HS-27A (cell line): ENCODE measurements around the gene JMY.

Experiments used
- DNase-seq: peaks from one replicate; pipeline ENCODE4 v3.0.0-alpha.2; 2012; ENCODE audit warnings: low read depth, missing footprints

The JMY gene

DNA sequence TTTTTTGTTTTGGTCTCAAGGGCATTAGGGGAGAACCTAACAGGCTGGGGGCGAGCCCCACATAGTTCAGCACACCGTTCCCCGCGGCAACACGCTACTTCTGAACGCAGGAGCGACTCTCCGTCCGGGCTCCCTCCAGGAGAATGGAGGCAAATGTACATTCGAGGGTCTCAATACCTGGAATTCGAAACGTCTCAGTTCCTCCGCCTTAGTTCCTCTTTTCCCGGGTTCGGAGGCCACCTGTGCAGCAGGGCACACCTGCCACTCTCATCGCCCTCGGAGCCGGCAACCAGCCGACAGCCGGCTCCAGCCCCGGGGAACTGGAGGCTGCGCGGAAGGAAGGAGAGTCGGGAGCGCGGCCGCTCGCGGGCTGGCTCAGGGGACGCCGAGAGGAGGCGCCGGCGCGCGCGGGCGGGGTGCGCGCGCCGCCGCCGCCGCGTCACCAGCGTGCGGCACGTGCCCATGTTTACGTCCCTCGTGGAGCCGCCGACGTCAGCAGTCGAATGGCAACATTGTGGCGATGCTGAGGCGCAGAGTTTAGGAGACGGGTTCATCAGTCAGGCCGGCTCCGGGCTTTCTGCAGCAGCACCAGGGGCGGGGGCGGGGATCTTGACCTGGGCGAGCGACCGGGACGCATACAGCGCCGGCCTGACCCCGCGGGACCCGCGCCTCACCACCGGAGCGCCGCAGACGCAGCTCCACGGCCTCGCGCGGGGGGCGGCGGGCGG, at the start of gene JMY:
JMY (plus strand) TSS at position 498 of the 728 bp plus-strand sequence. CDS start 520 bp downstream, outside the sequence.
- no peak for DNase-seq

GRCh38 chr5:79186455-79186854, 49.5 kb upstream of the JMY start:
- no peak for DNase-seq

DNA sequence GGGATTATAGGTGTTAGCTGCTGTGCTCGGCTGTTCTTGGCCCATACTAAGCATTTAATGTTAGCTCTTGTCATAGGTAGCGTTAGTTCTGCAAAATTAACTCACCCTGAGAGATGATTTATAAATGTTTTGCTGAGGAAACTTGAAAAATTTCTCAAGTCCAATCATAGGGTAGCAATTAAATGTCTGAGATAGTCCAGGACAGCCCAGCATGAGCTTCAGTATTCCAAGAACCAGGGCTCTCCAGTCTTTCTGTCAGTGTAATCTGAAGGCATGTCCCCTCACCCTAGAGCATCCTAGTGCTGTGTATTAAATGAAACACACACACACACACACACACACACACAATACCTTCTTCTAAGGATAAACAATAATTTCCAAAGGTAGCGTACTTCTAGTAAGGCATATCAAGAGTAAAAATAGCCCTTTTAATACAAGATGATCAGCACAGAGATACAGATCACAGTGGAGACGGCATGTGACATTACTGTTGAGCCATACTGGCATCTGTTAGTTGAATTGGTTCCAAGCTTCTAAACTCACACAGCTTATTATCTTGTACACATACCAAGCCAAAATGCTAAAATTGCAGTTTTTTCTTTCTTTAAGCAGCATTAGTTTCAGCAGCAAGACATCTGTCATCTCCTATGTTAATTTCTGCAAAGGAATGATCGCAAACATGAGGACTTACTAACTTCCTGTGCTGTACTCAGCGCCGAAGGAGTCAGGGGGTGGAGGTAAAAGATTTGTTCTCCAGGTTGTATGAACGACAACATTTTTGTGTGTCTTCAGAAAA, 46.3 kb upstream of the JMY start:
- DNase-seq: no peak

DNA sequence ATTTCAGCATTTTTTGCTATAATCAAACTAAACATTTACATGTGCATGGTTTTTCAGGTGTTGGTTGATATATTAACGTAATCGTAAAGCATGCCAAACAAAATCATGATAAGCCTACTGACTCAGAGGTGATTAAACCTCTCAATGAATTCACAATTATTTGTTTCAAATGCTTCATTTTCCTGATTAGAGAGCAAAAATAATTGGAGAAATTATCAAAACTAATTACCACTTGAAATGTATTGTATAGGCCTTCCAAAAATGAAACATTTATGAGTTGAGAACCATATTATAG, 45.7 kb upstream of the JMY start:
- DNase-seq: no peak

- DNase-seq: no peak
Observed at GRCh38 chr5:79191457-79191856, 44.5 kb upstream of the JMY start.

GRCh38 chr5:79193643-79194042, 42.3 kb upstream of the JMY start:
- DNase-seq: no peak

GRCh38 chr5:79200573-79201183, 35.3 kb upstream of the JMY start:
- DNase-seq: no peak

DNA sequence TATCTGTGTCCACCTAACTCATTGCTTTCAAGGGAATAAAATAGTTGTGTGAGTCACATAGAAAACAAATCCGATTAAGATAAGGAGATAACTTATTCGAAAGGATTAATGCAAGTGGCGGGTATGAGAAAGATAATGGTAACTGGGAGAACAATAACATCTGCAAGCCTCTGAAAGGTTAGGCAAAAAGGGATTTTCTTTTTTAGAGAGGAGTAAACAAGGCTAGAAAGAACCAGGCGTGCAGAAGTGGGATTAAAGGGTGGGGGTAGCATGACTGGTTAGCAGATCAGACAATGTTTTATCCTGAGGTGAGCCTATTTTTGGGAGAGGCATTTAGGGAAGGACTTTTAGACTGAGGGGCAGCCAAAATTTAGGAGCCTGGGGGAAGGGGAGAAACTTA, 34.7 kb upstream of the JMY start:
- no peak for DNase-seq

- DNase-seq: no peak
Observed at GRCh38 chr5:79202076-79202475, 33.9 kb upstream of the JMY start.

DNA sequence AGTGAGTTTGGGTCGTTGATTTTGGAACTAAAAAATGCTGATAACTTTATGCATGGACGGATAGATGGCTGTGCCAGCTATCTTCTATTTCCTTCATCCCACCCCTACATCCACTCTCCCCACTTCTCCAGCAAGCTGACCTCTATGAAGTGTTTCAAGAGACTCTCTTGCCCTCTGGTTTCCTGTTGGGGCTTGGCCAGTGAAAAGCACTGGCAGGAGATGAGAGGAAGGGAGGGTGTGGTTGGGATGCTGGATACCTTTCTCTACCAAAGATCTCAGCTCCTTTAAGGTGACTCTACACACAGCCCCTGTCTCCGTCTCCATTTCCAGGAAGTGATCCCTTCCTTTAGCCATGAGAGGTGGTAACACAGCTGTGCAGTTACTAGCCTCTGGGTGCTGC, 30.0 kb upstream of the JMY start:
- DNase-seq: no peak

DNA sequence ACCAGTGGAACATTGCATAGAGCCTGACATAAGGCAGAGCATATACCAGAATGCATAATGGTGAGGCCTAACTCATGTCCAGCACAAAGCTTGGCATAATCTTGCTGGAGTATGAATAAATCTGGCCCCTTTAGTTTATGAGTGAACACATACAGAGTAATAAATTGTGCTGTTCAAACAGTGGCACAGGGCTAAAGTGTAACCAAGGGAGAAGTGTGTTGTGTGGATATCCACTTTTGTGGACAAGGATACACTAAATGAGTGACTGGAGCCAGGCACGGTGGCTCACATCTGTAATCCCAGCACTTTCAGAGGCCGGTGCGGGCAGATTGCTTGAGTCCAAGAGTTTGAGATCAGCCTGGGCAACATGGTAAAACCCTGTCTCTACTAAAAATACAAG, 29.4 kb upstream of the JMY start:
- no peak for DNase-seq

DNA sequence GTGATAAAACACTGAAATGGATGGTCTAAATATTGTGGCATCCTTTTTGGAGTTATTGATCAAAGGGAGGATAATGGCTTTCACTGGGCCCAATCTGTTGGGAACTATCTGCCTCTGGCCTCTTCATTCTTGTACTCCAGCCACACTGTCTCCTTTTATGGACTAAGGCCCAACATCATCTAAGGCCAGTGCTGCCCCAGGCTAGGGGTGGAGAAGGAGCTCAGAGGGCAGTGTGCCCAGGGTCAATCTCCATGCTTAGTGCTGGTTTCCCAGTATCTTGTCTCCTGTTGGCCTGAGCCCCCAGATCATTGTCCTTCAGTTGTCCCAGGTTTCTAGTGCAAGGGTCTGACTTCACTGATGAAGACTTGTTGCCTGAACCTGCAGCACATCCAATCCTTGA, 26.4 kb upstream of the JMY start:
- DNase-seq: no peak

GRCh38 chr5:79224286-79224984, 11.5 kb upstream of the JMY start:
- DNase-seq: no peak

DNA sequence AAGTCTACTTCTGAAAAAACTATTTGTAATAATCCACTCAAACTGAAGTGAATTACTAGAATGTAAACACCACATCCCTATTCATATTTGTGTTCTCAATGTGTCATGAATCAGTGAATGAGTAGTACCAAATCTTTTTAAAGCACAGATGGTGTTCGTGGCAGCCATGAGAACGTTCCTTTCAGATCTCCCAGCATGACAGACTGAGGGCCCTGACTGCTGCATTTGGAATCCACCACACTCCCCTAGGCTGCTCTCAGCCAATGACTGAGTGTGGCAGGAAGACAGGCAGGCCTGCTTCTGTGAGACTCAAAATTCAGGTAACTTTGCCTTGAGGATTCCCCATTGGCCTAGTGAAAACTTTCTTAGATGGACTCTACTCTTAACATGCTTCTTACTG, 10.9 kb upstream of the JMY start:
- no peak for DNase-seq

DNA sequence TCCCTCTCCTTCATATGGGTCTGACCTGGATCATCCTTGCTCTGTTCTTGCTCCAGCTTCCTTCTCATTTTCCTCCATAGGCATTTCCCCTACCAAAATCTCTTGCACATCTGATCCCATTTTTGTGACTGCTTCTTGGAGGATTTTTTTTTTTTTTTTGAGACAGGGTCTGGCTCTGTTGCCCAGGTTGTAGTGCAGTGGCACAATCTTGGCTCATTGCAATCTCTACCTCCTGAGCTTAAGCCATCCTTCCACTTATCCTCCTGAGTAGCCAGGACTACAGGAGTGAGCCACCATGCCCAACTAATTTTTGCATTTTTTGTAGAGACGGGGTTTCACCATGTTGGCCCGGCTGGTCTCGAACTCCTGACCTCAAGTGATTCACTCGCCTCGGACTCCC, 10.5 kb upstream of the JMY start:
- no peak for DNase-seq

DNA sequence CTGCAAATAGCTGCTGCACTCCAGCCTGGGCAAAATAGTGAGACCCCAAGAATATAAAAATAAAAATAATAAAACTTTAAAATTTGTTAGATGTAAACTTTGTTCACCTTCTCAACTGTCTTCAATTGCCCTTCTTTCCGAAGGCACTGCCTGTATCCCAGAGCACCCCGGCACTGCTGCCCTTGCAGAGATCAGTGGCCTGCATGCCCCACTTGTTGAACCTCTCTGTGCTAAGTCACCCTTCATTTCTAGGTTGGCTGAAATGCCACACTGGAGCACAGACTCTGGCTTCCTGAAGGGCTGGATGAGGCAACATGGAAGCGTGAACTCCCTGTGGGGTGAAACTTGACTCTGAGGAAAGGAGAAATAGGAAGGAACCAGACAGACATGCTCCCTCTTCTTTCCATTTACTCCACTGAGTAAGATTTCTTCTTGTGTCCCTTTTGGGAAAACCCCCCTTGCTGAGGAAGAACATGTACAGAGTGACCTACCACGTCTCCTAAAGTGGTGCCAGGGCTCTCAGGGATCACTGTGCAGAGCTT, 8.4 kb upstream of the JMY start:
- DNase-seq: no peak

- no peak for DNase-seq
Observed at GRCh38 chr5:79229357-79230174, 6.4 kb upstream of the JMY start.

GRCh38 chr5:79235261-79235633, 684 bp upstream of the JMY start:
- DNase-seq: no peak

GRCh38 chr5:79236362-79236969, 535 bp downstream of the JMY start:
- DNase-seq: no peak

- no peak for DNase-seq
Observed at GRCh38 chr5:79236970-79237739, 1.2 kb downstream of the JMY start.
